Loucy (cell line): ENCODE data around the gene ZNF282.

ENCODE experiments used
- H2AFZ ChIP-seq: fragments of 200-600 bp; sonication (generic); 2 replicates; pipeline ENCODE4 v1.6.0; 2016; ENCODE audit warnings: antibody characterized with exemption, mild to moderate bottlenecking, low read length, moderate library complexity
- H3F3A ChIP-seq: fragments of 200-600 bp; 2 replicates; pipeline ENCODE4 v1.6.0; 2016; ENCODE audit warnings: antibody characterized with exemption, low read depth, mild to moderate bottlenecking
- H3K27me3 ChIP-seq: fragments of 200-600 bp; sonication (generic); 2 replicates; pipeline ENCODE4 v1.6.1; 2014; ENCODE audit warnings: low read length, mild to moderate bottlenecking; ENCODE audit not compliant: insufficient read depth, poor library complexity, severe bottlenecking
- H3K36me3 ChIP-seq: fragments of 200-600 bp; sonication (generic); 2 replicates; pipeline ENCODE4 v1.6.1; 2016; ENCODE audit warnings: low read length; ENCODE audit not compliant: insufficient read depth
- H3K4me1 ChIP-seq: fragments of 200-600 bp; sonication (generic); 2 replicates; pipeline ENCODE4 v1.5.1; 2014; ENCODE audit warnings: low read length, mild to moderate bottlenecking; ENCODE audit not compliant: insufficient read depth, poor library complexity, severe bottlenecking
- H3K4me2 ChIP-seq: fragments of 200-600 bp; sonication (generic); 2 replicates; pipeline ENCODE4 v1.6.0; 2014; ENCODE audit warnings: antibody characterized with exemption, low read length, low read depth, mild to moderate bottlenecking; ENCODE audit not compliant: poor library complexity, severe bottlenecking
- H3K4me3 ChIP-seq: fragments of 200-600 bp; sonication (generic); 2 replicates; pipeline ENCODE4 v1.5.1; 2014; ENCODE audit warnings: low read length, mild to moderate bottlenecking, mixed read lengths; ENCODE audit not compliant: poor library complexity, severe bottlenecking
- H3K79me2 ChIP-seq: fragments of 200-600 bp; sonication (generic); 2 replicates; pipeline ENCODE4 v1.6.1; 2014; ENCODE audit warnings: low read length; ENCODE audit not compliant: insufficient read depth
- H3K9ac ChIP-seq: fragments of 200-600 bp; sonication (generic); 2 replicates; pipeline ENCODE4 v1.6.0; 2014; ENCODE audit warnings: mild to moderate bottlenecking, low read depth, low read length, moderate library complexity; ENCODE audit not compliant: poor library complexity, severe bottlenecking
- H3K9me2 ChIP-seq: fragments of 200-600 bp; sonication (generic); replicated peaks from 2 replicates; pipeline ENCODE4 v1.6.1; 2016; ENCODE audit warnings: low read depth, low read length, mixed read lengths
- H3K9me3 ChIP-seq: fragments of 200-600 bp; sonication (generic); 2 replicates; pipeline ENCODE4 v1.6.1; 2014; ENCODE audit warnings: mild to moderate bottlenecking, antibody characterized with exemption, low read length, low read depth; ENCODE audit not compliant: insufficient read depth
- H4K20me1 ChIP-seq: fragments of 200-600 bp; sonication (generic); 2 replicates; pipeline ENCODE4 v1.6.0; 2014; ENCODE audit warnings: antibody characterized with exemption, low read length, mild to moderate bottlenecking; ENCODE audit not compliant: insufficient read depth, poor library complexity, severe bottlenecking
- CTCF ChIP-seq: fragments of 200-600 bp; sonication (generic); conservative IDR thresholded peaks from 2 replicates; pipeline ENCODE4 v1.5.1; 2014; ENCODE audit warnings: mild to moderate bottlenecking, antibody characterized with exemption, low read length
- EZH2phosphoT487 ChIP-seq: fragments of 200-600 bp; IDR thresholded peaks from 2 replicates; pipeline ENCODE4 v1.6.1; 2018; ENCODE audit warnings: antibody characterized with exemption, mild to moderate bottlenecking, moderate library complexity, borderline replicate concordance

Gene ZNF282

GRCh38 chr7:149196705-149197171, 1.4 kb downstream of the ZNF282 start:
- Histone ChIP-seq H3K9ac (peak overlapping the region; percentile 95), H3K4me2 (peak overlapping the region; percentile 97), H3K4me1 (peaks cover 31% of the 10 kb centered on the region), H3K9me2 (no peaks in the 10 kb centered on the region), H3K79me2 (peaks cover 58% of the 10 kb centered on the region), H3F3A (no peaks in the 10 kb centered on the region), H3K9me3 (no peaks in the 10 kb centered on the region), H2AFZ (no peak overlapping the region), H4K20me1 (peaks cover 46% of the 10 kb centered on the region), H3K4me3 (peak overlapping the region; percentile 99), H3K36me3 (peaks cover 29% of the 10 kb centered on the region; the same call in 1 of the 2 replicates), H3K27me3 (no peaks in the 10 kb centered on the region)
- TF ChIP-seq CTCF = no peak
- TF ChIP-seq EZH2phosphoT487 = no peak

- Histone ChIP-seq H3K79me2 (peaks cover 61% of the 10 kb centered on the region), H3F3A (no peaks in the 10 kb centered on the region), H2AFZ (no peak overlapping the region), H3K36me3 (peaks cover 34% of the 10 kb centered on the region; the same call in 1 of the 2 replicates), H3K9me2 (no peaks in the 10 kb centered on the region), H3K9ac (peak overlapping the region; percentile 95), H3K27me3 (no peaks in the 10 kb centered on the region), H3K9me3 (no peaks in the 10 kb centered on the region), H3K4me2 (peak overlapping the region; percentile 97), H4K20me1 (peaks cover 48% of the 10 kb centered on the region), H3K4me1 (peaks cover 32% of the 10 kb centered on the region), H3K4me3 (peak overlapping the region; percentile 99)
- TF ChIP-seq EZH2phosphoT487 (no peak), CTCF (no peak)
Observed at GRCh38 chr7:149197675-149198074, 2.3 kb downstream of the ZNF282 start.

- Histone ChIP-seq H3K9me2 (no peaks in the 10 kb centered on the region), H3K9ac (peak overlapping the region; percentile 95), H4K20me1 (peaks cover 54% of the 10 kb centered on the region), H3K9me3 (no peaks in the 10 kb centered on the region), H3K36me3 (peaks cover 40% of the 10 kb centered on the region; the same call in 1 of the 2 replicates), H3K4me3 (peak overlapping the region; percentile 99), H3K4me2 (peak overlapping the region; percentile 97), H2AFZ (no peak overlapping the region), H3K79me2 (peaks cover 67% of the 10 kb centered on the region), H3F3A (no peaks in the 10 kb centered on the region), H3K27me3 (no peaks in the 10 kb centered on the region), H3K4me1 (peaks cover 37% of the 10 kb centered on the region)
- TF ChIP-seq EZH2phosphoT487 (no peak), CTCF (no peak)
Observed at GRCh38 chr7:149198161-149198816, 2.9 kb downstream of the ZNF282 start.
